GM12878 (cell line): ENCODE results near the gene TFCP2. TPM values are rescaled to one million over a fixed set of nuclear protein-coding genes. Genes with fewer than 3 reads are reported as not detected.

Experiments
- ATF7 ChIP-seq: fragments of 450-650 bp; IDR thresholded peaks from 2 replicates; pipeline ENCODE4 v1.6.1; 2016; ENCODE audit warnings: low read depth, mild to moderate bottlenecking
- CREB1 ChIP-seq: IDR thresholded peaks from 2 replicates; pipeline ENCODE4 v1.6.1; 2012; ENCODE audit warnings: low read depth, mild to moderate bottlenecking, inconsistent platforms
- ETV6 ChIP-seq, 2 experiments: fragments of 450-650 bp in 1 of 2; IDR thresholded peaks in 1 of 2; conservative IDR thresholded peaks in 1 of 2; 2 replicates each; pipeline ENCODE4 v1.6.1; 2014; ENCODE audit warnings: antibody characterized with exemption in 1 of 2, borderline replicate concordance in 1 of 2, low read depth in 1 of 2, mild to moderate bottlenecking in 1 of 2, moderate library complexity in 1 of 2
- MTA3 ChIP-seq: IDR thresholded peaks from 2 replicates; pipeline ENCODE4 v1.6.1; 2012; ENCODE audit warnings: low read length, inconsistent platforms, borderline replicate concordance
- POLR2AphosphoS5 ChIP-seq: IDR thresholded peaks from 2 replicates; pipeline ENCODE4 v1.6.1; 2011; ENCODE audit warnings: mild to moderate bottlenecking, low read length, inconsistent platforms
- RAD21 ChIP-seq: IDR thresholded peaks from 2 replicates; pipeline ENCODE4 v1.6.1; 2011; ENCODE audit warnings: mild to moderate bottlenecking, low read depth, low read length, moderate library complexity; ENCODE audit not compliant: insufficient read depth
- RUNX3 ChIP-seq: IDR thresholded peaks from 2 replicates; pipeline ENCODE4 v1.6.1; 2012; ENCODE audit warnings: low read length, inconsistent platforms
- STAT1 ChIP-seq: fragments of 450-650 bp; conservative IDR thresholded peaks from 2 replicates; pipeline ENCODE4 v1.6.1; 2014; ENCODE audit warnings: antibody characterized with exemption, mild to moderate bottlenecking
- polyA plus RNA-seq, 11 experiments: library from polyadenylated mRNA; depleted of rRNA in 4 of 11; unstranded in 6 of 11; stranded (reverse) in 5 of 11; fragments of >200 nt; fragmentation: Nextera tagmentation in 4 of 11; fragmentation: Illumina TruSeq in 1 of 11; extraction: Ambion mirVana in 4 of 11; extraction: Trizol in 1 of 11; gene quantifications; 1 replicate in 1 of 11; 2 replicates in 10 of 11; pipeline versions ENCODE4 v1.2.1 to v1.2.3, GENCODE V29; 2011 to 2016; ENCODE audit warnings: inconsistent platforms in 2 of 11, missing spikeins in 2 of 11, low read depth in 1 of 11
- total RNA-seq, 4 experiments: library from RNA; depleted of rRNA in 3 of 4; stranded (reverse); fragments of >200 nt in 3 of 4; fragmentation: Illumina TruSeq in 1 of 4; extraction: Trizol in 1 of 4; gene quantifications; 2 replicates each; pipeline versions ENCODE4 v1.2.1 to v1.2.3, GENCODE V29; 2013 to 2021
- TF ChIP-seq, protein P1 (sequence below): IDR thresholded peaks from 2 replicates; pipeline ENCODE4 v1.6.1; 2012; ENCODE audit warnings: improper control_type of control experiment, low read depth, low read length; ENCODE audit not compliant: insufficient replicate concordance
- TF ChIP-seq, protein P2 (sequence below): fragments of 450-650 bp; conservative IDR thresholded peaks from 2 replicates; pipeline ENCODE4 v1.6.1; 2017; ENCODE audit warnings: mild to moderate bottlenecking, moderate library complexity
- TF ChIP-seq, protein P3 (sequence below): IDR thresholded peaks from 2 replicates; pipeline ENCODE4 v1.6.1; 2012; ENCODE audit warnings: low read length, inconsistent platforms
- TF ChIP-seq, protein P4 (sequence below): fragments of 450-650 bp; IDR thresholded peaks from 2 replicates; pipeline ENCODE4 v1.6.1; 2016; ENCODE audit warnings: mild to moderate bottlenecking, moderate library complexity, borderline replicate concordance
- TF ChIP-seq, protein P5 (sequence below): IDR thresholded peaks from 2 replicates; pipeline ENCODE4 v1.6.1; 2011; ENCODE audit warnings: mild to moderate bottlenecking, low read depth, low read length, moderate library complexity; ENCODE audit not compliant: insufficient replicate concordance

Gene TFCP2
- total and polyA plus RNA-seq, 10 of the 15 experiments (the other 5 are each of a cell fraction or from before 2014, with no cell fraction given), result 5.8 to 29.7 (median 14.2) TPM

DNA sequence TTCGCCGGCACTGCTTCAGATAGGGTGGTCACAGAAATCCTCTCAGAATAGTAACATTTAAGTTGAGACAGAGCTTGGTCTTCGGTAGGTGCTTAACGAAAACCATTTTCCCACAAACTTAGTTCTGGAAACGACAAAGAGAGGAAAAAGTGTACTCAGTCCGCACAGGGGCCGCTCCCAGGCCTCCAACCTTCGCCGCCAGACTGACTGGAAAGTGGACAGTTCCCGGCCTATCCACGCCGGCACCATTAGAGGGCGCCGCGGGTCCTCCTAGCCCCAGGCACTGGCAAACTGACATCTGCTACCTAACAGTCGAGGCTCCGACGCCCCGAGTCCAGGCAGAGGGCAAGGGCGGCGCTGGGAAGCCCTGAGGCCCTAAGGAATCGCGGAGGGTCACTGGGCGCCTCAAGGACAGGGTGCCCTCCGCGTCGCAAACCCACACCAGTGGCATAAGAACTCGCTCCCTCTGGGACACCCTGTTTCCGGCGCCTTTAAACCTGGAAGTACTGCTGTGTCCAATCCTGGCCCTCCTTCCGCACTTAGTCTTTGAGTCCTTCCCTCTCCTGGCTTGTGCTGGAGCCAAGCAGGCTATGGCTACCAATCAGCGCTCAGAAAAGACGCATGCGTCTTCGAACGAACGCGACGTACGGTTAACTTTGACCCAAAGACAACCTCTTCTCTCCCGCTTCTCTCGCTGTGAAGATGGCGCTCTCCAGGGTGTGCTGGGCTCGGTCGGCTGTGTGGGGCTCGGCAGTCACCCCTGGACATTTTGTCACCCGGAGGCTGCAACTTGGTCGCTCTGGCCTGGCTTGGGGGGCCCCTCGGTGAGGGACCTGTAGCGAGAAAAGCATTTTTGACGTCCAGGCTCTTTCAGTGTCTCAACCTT is 125.0 kb downstream of the TFCP2 start, which contains the start of gene LETMD1 (continued):
- no peak; the same call in 1 of the 2 replicates for TF ChIP-seq MTA3
- TF ChIP-seq POLR2AphosphoS5, result peak; percentile 96
- no peak for TF ChIP-seq ETV6 (conservative IDR thresholded peaks at IDR 0.05 in 1 of 2, IDR thresholded peaks at IDR 0.05 in 1 of 2; ENCODE audit: borderline replicate concordance in 1 of 2, low read depth in 1 of 2)
- TF ChIP-seq, protein P1, sequence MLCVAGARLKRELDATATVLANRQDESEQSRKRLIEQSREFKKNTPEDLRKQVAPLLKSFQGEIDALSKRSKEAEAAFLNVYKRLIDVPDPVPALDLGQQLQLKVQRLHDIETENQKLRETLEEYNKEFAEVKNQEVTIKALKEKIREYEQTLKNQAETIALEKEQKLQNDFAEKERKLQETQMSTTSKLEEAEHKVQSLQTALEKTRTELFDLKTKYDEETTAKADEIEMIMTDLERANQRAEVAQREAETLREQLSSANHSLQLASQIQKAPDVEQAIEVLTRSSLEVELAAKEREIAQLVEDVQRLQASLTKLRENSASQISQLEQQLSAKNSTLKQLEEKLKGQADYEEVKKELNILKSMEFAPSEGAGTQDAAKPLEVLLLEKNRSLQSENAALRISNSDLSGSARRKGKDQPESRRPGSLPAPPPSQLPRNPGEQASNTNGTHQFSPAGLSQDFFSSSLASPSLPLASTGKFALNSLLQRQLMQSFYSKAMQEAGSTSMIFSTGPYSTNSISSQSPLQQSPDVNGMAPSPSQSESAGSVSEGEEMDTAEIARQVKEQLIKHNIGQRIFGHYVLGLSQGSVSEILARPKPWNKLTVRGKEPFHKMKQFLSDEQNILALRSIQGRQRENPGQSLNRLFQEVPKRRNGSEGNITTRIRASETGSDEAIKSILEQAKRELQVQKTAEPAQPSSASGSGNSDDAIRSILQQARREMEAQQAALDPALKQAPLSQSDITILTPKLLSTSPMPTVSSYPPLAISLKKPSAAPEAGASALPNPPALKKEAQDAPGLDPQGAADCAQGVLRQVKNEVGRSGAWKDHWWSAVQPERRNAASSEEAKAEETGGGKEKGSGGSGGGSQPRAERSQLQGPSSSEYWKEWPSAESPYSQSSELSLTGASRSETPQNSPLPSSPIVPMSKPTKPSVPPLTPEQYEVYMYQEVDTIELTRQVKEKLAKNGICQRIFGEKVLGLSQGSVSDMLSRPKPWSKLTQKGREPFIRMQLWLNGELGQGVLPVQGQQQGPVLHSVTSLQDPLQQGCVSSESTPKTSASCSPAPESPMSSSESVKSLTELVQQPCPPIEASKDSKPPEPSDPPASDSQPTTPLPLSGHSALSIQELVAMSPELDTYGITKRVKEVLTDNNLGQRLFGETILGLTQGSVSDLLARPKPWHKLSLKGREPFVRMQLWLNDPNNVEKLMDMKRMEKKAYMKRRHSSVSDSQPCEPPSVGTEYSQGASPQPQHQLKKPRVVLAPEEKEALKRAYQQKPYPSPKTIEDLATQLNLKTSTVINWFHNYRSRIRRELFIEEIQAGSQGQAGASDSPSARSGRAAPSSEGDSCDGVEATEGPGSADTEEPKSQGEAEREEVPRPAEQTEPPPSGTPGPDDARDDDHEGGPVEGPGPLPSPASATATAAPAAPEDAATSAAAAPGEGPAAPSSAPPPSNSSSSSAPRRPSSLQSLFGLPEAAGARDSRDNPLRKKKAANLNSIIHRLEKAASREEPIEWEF, result no peak
- TF ChIP-seq, protein P2, sequence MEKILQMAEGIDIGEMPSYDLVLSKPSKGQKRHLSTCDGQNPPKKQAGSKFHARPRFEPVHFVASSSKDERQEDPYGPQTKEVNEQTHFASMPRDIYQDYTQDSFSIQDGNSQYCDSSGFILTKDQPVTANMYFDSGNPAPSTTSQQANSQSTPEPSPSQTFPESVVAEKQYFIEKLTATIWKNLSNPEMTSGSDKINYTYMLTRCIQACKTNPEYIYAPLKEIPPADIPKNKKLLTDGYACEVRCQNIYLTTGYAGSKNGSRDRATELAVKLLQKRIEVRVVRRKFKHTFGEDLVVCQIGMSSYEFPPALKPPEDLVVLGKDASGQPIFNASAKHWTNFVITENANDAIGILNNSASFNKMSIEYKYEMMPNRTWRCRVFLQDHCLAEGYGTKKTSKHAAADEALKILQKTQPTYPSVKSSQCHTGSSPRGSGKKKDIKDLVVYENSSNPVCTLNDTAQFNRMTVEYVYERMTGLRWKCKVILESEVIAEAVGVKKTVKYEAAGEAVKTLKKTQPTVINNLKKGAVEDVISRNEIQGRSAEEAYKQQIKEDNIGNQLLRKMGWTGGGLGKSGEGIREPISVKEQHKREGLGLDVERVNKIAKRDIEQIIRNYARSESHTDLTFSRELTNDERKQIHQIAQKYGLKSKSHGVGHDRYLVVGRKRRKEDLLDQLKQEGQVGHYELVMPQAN, result peak; percentile 94
- TF ChIP-seq STAT1, result peak; percentile 83; the same call in 1 of the 2 replicates
- TF ChIP-seq, protein P3, sequence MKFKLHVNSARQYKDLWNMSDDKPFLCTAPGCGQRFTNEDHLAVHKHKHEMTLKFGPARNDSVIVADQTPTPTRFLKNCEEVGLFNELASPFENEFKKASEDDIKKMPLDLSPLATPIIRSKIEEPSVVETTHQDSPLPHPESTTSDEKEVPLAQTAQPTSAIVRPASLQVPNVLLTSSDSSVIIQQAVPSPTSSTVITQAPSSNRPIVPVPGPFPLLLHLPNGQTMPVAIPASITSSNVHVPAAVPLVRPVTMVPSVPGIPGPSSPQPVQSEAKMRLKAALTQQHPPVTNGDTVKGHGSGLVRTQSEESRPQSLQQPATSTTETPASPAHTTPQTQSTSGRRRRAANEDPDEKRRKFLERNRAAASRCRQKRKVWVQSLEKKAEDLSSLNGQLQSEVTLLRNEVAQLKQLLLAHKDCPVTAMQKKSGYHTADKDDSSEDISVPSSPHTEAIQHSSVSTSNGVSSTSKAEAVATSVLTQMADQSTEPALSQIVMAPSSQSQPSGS, result no peak
- TF ChIP-seq RUNX3, result 0 out of 2 replicates have a peak, but pooled peaks have one; percentile 8
- peak; percentile 40; the same call in 1 of the 2 replicates for TF ChIP-seq CREB1
- 0 out of 2 replicates have a peak, but pooled peaks have one; percentile 12 for TF ChIP-seq ATF7
- TF ChIP-seq RAD21, result peak; percentile 82
- TF ChIP-seq, protein P4, sequence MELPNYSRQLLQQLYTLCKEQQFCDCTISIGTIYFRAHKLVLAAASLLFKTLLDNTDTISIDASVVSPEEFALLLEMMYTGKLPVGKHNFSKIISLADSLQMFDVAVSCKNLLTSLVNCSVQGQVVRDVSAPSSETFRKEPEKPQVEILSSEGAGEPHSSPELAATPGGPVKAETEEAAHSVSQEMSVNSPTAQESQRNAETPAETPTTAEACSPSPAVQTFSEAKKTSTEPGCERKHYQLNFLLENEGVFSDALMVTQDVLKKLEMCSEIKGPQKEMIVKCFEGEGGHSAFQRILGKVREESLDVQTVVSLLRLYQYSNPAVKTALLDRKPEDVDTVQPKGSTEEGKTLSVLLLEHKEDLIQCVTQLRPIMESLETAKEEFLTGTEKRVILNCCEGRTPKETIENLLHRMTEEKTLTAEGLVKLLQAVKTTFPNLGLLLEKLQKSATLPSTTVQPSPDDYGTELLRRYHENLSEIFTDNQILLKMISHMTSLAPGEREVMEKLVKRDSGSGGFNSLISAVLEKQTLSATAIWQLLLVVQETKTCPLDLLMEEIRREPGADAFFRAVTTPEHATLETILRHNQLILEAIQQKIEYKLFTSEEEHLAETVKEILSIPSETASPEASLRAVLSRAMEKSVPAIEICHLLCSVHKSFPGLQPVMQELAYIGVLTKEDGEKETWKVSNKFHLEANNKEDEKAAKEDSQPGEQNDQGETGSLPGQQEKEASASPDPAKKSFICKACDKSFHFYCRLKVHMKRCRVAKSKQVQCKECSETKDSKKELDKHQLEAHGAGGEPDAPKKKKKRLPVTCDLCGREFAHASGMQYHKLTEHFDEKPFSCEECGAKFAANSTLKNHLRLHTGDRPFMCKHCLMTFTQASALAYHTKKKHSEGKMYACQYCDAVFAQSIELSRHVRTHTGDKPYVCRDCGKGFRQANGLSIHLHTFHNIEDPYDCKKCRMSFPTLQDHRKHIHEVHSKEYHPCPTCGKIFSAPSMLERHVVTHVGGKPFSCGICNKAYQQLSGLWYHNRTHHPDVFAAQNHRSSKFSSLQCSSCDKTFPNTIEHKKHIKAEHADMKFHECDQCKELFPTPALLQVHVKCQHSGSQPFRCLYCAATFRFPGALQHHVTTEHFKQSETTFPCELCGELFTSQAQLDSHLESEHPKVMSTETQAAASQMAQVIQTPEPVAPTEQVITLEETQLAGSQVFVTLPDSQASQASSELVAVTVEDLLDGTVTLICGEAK, result peak; percentile 87; the same call in 1 of the 2 replicates
- TF ChIP-seq, protein P5, sequence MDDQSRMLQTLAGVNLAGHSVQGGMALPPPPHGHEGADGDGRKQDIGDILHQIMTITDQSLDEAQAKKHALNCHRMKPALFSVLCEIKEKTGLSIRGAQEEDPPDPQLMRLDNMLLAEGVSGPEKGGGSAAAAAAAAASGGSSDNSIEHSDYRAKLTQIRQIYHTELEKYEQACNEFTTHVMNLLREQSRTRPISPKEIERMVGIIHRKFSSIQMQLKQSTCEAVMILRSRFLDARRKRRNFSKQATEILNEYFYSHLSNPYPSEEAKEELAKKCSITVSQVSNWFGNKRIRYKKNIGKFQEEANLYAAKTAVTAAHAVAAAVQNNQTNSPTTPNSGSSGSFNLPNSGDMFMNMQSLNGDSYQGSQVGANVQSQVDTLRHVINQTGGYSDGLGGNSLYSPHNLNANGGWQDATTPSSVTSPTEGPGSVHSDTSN, result no peak
